ENCODE data around the gene KCNK4.

DNA sequence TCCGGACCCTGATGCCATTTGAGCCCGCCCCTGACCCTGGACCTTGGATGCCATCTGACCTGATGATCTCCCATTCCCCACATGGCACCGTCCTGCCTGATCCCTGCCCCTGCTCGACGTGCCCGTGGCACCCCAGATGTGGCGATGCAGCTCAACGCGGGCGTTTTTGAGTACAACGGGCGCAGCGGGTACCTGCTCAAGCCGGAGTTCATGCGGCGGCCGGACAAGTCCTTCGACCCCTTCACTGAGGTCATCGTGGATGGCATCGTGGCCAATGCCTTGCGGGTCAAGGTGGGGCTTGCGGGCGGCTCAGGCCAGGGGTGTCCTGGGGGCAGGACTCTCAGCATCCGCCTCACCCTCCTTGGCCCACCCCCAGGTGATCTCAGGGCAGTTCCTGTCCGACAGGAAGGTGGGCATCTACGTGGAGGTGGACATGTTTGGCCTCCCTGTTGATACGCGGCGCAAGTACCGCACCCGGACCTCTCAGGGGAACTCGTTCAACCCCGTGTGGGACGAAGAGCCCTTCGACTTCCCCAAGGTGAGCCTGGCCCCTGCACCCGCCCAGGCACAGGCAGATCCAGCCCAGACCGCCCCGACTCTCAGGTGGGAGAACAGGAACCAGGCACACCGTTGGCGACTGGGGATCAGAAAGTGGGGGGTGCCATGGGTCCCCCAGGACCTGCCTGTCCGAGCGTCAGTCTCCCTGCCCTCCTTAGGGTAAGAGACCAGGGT, 28.7 kb upstream of the KCNK4 start:
- no peak for TF ChIP-seq EZH2 (IDR thresholded peaks at IDR 0.05; ENCODE audit: insufficient read depth, low read length)
- no peak for TF ChIP-seq CTCF (IDR thresholded peaks at IDR 0.05; ENCODE audit: insufficient read depth, low read depth, low read length)

Measured in astrocyte (in vitro differentiated cells and primary cell).